ENCODE data around the gene BEAN1. TPM values are rescaled to one million over a fixed set of nuclear protein-coding genes. Genes with fewer than 3 reads are reported as not detected.

Gene BEAN1
- total RNA-seq, 1 experiment from 2014 or later = 0.61 TPM

- TF ChIP-seq ZBTB33 (IDR thresholded peaks at IDR 0.05; ENCODE audit: extremely low read depth, insufficient replicate concordance, low read length) = no peak
- TF ChIP-seq POLR2AphosphoS5 (IDR thresholded peaks at IDR 0.05; ENCODE audit: low read depth, low read length) = peak; percentile 44; the same call in 1 of the 2 replicates
- no peak for TF ChIP-seq ZFX (IDR thresholded peaks at IDR 0.05)
- TF ChIP-seq SRF (IDR thresholded peaks at IDR 0.05; ENCODE audit: low read depth) = no peak
- TF ChIP-seq CBX3 (IDR thresholded peaks at IDR 0.05; ENCODE audit: low read depth) = no peak
- no peak for TF ChIP-seq EZH2 (IDR thresholded peaks at IDR 0.05)
- TF ChIP-seq POLR2A (IDR thresholded peaks at IDR 0.05; ENCODE audit: borderline replicate concordance, extremely low read depth, insufficient read depth, insufficient read length) = peak; percentile 49
- TF ChIP-seq TCF7L2 (IDR thresholded peaks at IDR 0.05; ENCODE audit: borderline replicate concordance, extremely low read depth, insufficient read depth, insufficient read length) = no peak
- TF ChIP-seq SP1 (IDR thresholded peaks at IDR 0.05; ENCODE audit: low read depth) = no peak
- no peak for TF ChIP-seq EZH2phosphoT487 (IDR thresholded peaks at IDR 0.05; ENCODE audit: borderline replicate concordance)
Observed at GRCh38 chr16:66406534-66407221, 20.4 kb upstream of the BEAN1 start (continued).

Data from HCT116 (cell line).